SK-N-SH treated with all-trans-retinoic acid at 6 μM for 48 hours (cell line): ENCODE results near the gene PLEKHA1.

ENCODE experiments used
- ARNTL ChIP-seq: fragments of 450-650 bp; formaldehyde crosslinking; IDR thresholded peaks from 2 replicates; pipeline ENCODE4 v1.5.0; 2020; ENCODE audit warnings: low read depth, mild to moderate bottlenecking, moderate library complexity, borderline replicate concordance
- BACH2 ChIP-seq: fragments of 250-450 bp; sonication (Bioruptor Pico); IDR thresholded peaks from 2 replicates; pipeline ENCODE4 v1.9.0; 2021; ENCODE audit warnings: mild to moderate bottlenecking, borderline replicate concordance
- CSDC2 ChIP-seq: fragments of 250-450 bp; sonication (Bioruptor Pico); IDR thresholded peaks from 2 replicates; pipeline ENCODE4 v1.5.0; 2020; ENCODE audit warnings: mild to moderate bottlenecking, moderate library complexity
- CSRNP3 ChIP-seq: fragments of 250-450 bp; sonication (Bioruptor Pico); IDR thresholded peaks from 2 replicates; pipeline ENCODE4 v1.5.1; 2021; ENCODE audit warnings: mild to moderate bottlenecking, moderate library complexity
- GLIS3 ChIP-seq: fragments of 250-450 bp; sonication (Bioruptor Pico); IDR thresholded peaks from 2 replicates; pipeline ENCODE4 v1.5.0; 2020; ENCODE audit warnings: mild to moderate bottlenecking, moderate library complexity
- OSR1 ChIP-seq: fragments of 250-450 bp; sonication (Bioruptor Pico); IDR thresholded peaks from 2 replicates; pipeline ENCODE4 v1.8.0; 2022; ENCODE audit warnings: moderate library complexity, mild to moderate bottlenecking, inconsistent platforms
- POU6F1 ChIP-seq: fragments of 250-450 bp; sonication (Bioruptor Pico); IDR thresholded peaks from 2 replicates; pipeline ENCODE4 v1.8.0; 2021; ENCODE audit warnings: low read depth, mild to moderate bottlenecking, moderate library complexity, borderline replicate concordance
- SNAI2 ChIP-seq: fragments of 250-450 bp; sonication (Bioruptor Pico); IDR thresholded peaks from 2 replicates; pipeline ENCODE4 v1.5.0; 2020; ENCODE audit warnings: mild to moderate bottlenecking, moderate library complexity
- TCF4 ChIP-seq: fragments of 250-450 bp; sonication (Bioruptor Pico); IDR thresholded peaks from 2 replicates; pipeline ENCODE4 v1.8.0; 2021; ENCODE audit warnings: mild to moderate bottlenecking, moderate library complexity, borderline replicate concordance
- TOX ChIP-seq: fragments of 250-450 bp; sonication (Bioruptor Pico); IDR thresholded peaks from 2 replicates; pipeline ENCODE4 v1.8.0; 2021; ENCODE audit warnings: mild to moderate bottlenecking, moderate library complexity, borderline replicate concordance
- ZNF565 ChIP-seq: fragments of 450-650 bp; formaldehyde crosslinking; conservative IDR thresholded peaks from 2 replicates; pipeline ENCODE4 v1.5.0; 2020; ENCODE audit warnings: low read depth, mild to moderate bottlenecking, moderate library complexity

GRCh38 chr10:122457934-122458333, 83.4 kb downstream of the PLEKHA1 start:
- TF ChIP-seq OSR1 (CRISPR knock-in tag) (no peak), CSDC2 (CRISPR knock-in tag) (no peak), CSRNP3 (CRISPR knock-in tag) (no peak), POU6F1 (CRISPR knock-in tag) (no peak), TCF4 (CRISPR knock-in tag) (no peak), SNAI2 (CRISPR knock-in tag) (no peak), BACH2 (no peak), TOX (no peak), ARNTL (no peak), GLIS3 (no peak), ZNF565 (CRISPR knock-in tag) (no peak)
